ENCODE data around the gene AGPAT4.

AGPAT4 gene

GRCh38 chr6:161256407-161256806, 17.5 kb downstream of the AGPAT4 start:
- H3K4me2 ChIP-seq (ENCODE audit: low read length) = no peak overlapping the region
- H3K9me3 ChIP-seq (ENCODE audit: low read length) = no peaks in the 10 kb centered on the region
- H3K36me3 ChIP-seq (ENCODE audit: insufficient read depth, low read length) = no peaks in the 10 kb centered on the region
- no peaks in the 10 kb centered on the region for H3K4me1 ChIP-seq (ENCODE audit: insufficient read depth, low read length, severe bottlenecking)
- no peak overlapping the region for H2AFZ ChIP-seq (ENCODE audit: low read length)
- H3K9me2 ChIP-seq (ENCODE audit: low read depth, low read length) = no peaks in the 10 kb centered on the region
- H3K27ac ChIP-seq (ENCODE audit: low read depth, low read length, poor library complexity, severe bottlenecking) = no peak overlapping the region
- no peaks in the 10 kb centered on the region for H3K79me2 ChIP-seq (ENCODE audit: insufficient read depth, low read length)
- no peaks in the 10 kb centered on the region for H4K20me1 ChIP-seq (ENCODE audit: insufficient read depth, low read length)
- no peaks in the 10 kb centered on the region for H3F3A ChIP-seq (ENCODE audit: insufficient read depth, low read length)
- H3K9ac ChIP-seq (ENCODE audit: low read length) = no peak overlapping the region
- TF ChIP-seq CTCF (IDR thresholded peaks at IDR 0.05; ENCODE audit: low read length) (no peak), EZH2 (IDR thresholded peaks at IDR 0.05; ENCODE audit: borderline replicate concordance, low read length) (no peak)
- H3K4me3 ChIP-seq (ENCODE audit: low read depth, low read length, poor library complexity, severe bottlenecking) = no peak overlapping the region
- H3K27me3 ChIP-seq (ENCODE audit: insufficient read depth, low read length) = no peaks in the 10 kb centered on the region

GRCh38 chr6:161255518-161255917, 18.3 kb downstream of the AGPAT4 start:
- no peaks in the 10 kb centered on the region for H3K9me3 ChIP-seq (ENCODE audit: low read length)
- no peaks in the 10 kb centered on the region for H3K36me3 ChIP-seq (ENCODE audit: insufficient read depth, low read length)
- no peak overlapping the region for H3K4me2 ChIP-seq (ENCODE audit: low read length)
- no peak overlapping the region for H3K9ac ChIP-seq (ENCODE audit: low read length)
- no peaks in the 10 kb centered on the region for H3K79me2 ChIP-seq (ENCODE audit: insufficient read depth, low read length)
- no peak overlapping the region for H2AFZ ChIP-seq (ENCODE audit: low read length)
- no peaks in the 10 kb centered on the region for H3K9me2 ChIP-seq (ENCODE audit: low read depth, low read length)
- TF ChIP-seq EZH2 (IDR thresholded peaks at IDR 0.05; ENCODE audit: borderline replicate concordance, low read length) = no peak
- no peaks in the 10 kb centered on the region for H3F3A ChIP-seq (ENCODE audit: insufficient read depth, low read length)
- H3K27ac ChIP-seq (ENCODE audit: low read depth, low read length, poor library complexity, severe bottlenecking) = no peak overlapping the region
- H4K20me1 ChIP-seq (ENCODE audit: insufficient read depth, low read length) = no peaks in the 10 kb centered on the region
- H3K4me3 ChIP-seq (ENCODE audit: low read depth, low read length, poor library complexity, severe bottlenecking) = no peak overlapping the region
- H3K4me1 ChIP-seq (ENCODE audit: insufficient read depth, low read length, severe bottlenecking) = no peaks in the 10 kb centered on the region
- H3K27me3 ChIP-seq (ENCODE audit: insufficient read depth, low read length) = no peaks in the 10 kb centered on the region

GRCh38 chr6:161254464-161255253, 19.2 kb downstream of the AGPAT4 start:
- no peak for TF ChIP-seq CTCF (IDR thresholded peaks at IDR 0.05; ENCODE audit: low read length)
- no peak for TF ChIP-seq EZH2 (IDR thresholded peaks at IDR 0.05; ENCODE audit: borderline replicate concordance, low read length)
- Histone ChIP-seq H2AFZ (ENCODE audit: low read length) (no peak overlapping the region), H3K79me2 (ENCODE audit: insufficient read depth, low read length) (no peaks in the 10 kb centered on the region), H3K9me3 (ENCODE audit: low read length) (no peaks in the 10 kb centered on the region), H3K4me1 (ENCODE audit: insufficient read depth, low read length, severe bottlenecking) (no peaks in the 10 kb centered on the region), H3K36me3 (ENCODE audit: insufficient read depth, low read length) (no peaks in the 10 kb centered on the region), H3K27me3 (ENCODE audit: insufficient read depth, low read length) (no peaks in the 10 kb centered on the region), H3F3A (ENCODE audit: insufficient read depth, low read length) (no peaks in the 10 kb centered on the region), H3K9me2 (ENCODE audit: low read depth, low read length) (no peaks in the 10 kb centered on the region), H3K4me2 (ENCODE audit: low read length) (no peak overlapping the region), H3K27ac (ENCODE audit: low read depth, low read length, poor library complexity, severe bottlenecking) (no peak overlapping the region), H3K4me3 (ENCODE audit: low read depth, low read length, poor library complexity, severe bottlenecking) (no peak overlapping the region), H3K9ac (ENCODE audit: low read length) (no peak overlapping the region), H4K20me1 (ENCODE audit: insufficient read depth, low read length) (no peaks in the 10 kb centered on the region)

- Histone ChIP-seq H3K79me2 (ENCODE audit: insufficient read depth, low read length) (no peaks in the 10 kb centered on the region), H3K9me2 (ENCODE audit: low read depth, low read length) (no peaks in the 10 kb centered on the region), H3K4me3 (ENCODE audit: low read depth, low read length, poor library complexity, severe bottlenecking) (no peak overlapping the region), H3K27ac (ENCODE audit: low read depth, low read length, poor library complexity, severe bottlenecking) (no peak overlapping the region), H3K27me3 (ENCODE audit: insufficient read depth, low read length) (no peaks in the 10 kb centered on the region), H3K9ac (ENCODE audit: low read length) (no peak overlapping the region), H3K9me3 (ENCODE audit: low read length) (no peaks in the 10 kb centered on the region), H3K4me1 (ENCODE audit: insufficient read depth, low read length, severe bottlenecking) (no peaks in the 10 kb centered on the region), H3K36me3 (ENCODE audit: insufficient read depth, low read length) (no peaks in the 10 kb centered on the region), H3F3A (ENCODE audit: insufficient read depth, low read length) (no peaks in the 10 kb centered on the region), H2AFZ (ENCODE audit: low read length) (no peak overlapping the region), H3K4me2 (ENCODE audit: low read length) (no peak overlapping the region), H4K20me1 (ENCODE audit: insufficient read depth, low read length) (no peaks in the 10 kb centered on the region)
- TF ChIP-seq CTCF (IDR thresholded peaks at IDR 0.05; ENCODE audit: low read length) = no peak
- no peak for TF ChIP-seq EZH2 (IDR thresholded peaks at IDR 0.05; ENCODE audit: borderline replicate concordance, low read length)
Measured at GRCh38 chr6:161254126-161254463, 19.8 kb downstream of the AGPAT4 start.

Measured in OCI-LY1 (cell line).